ENCODE measurements around the gene GBA2.

GRCh38 chr9:35711501-35712428 lies 37.3 kb downstream of the GBA2 start:
- TF ChIP-seq POLR2A (IDR thresholded peaks at IDR 0.05; ENCODE audit: low read length) (no peak), GATA1 (IDR thresholded peaks at IDR 0.05; ENCODE audit: low read depth, low read length) (no peak)

Data from erythroblast (primary cell).